HG03097 (cell line): ENCODE measurements around the gene PTH1R.

Source experiments
- ATAC-seq: cut with Tn5 transposase; IDR thresholded peaks from one replicate; pipeline ENCODE4 v1.9.1; 2021; ENCODE audit not compliant: unreplicated experiment, low FRiP score

Gene PTH1R

DNA sequence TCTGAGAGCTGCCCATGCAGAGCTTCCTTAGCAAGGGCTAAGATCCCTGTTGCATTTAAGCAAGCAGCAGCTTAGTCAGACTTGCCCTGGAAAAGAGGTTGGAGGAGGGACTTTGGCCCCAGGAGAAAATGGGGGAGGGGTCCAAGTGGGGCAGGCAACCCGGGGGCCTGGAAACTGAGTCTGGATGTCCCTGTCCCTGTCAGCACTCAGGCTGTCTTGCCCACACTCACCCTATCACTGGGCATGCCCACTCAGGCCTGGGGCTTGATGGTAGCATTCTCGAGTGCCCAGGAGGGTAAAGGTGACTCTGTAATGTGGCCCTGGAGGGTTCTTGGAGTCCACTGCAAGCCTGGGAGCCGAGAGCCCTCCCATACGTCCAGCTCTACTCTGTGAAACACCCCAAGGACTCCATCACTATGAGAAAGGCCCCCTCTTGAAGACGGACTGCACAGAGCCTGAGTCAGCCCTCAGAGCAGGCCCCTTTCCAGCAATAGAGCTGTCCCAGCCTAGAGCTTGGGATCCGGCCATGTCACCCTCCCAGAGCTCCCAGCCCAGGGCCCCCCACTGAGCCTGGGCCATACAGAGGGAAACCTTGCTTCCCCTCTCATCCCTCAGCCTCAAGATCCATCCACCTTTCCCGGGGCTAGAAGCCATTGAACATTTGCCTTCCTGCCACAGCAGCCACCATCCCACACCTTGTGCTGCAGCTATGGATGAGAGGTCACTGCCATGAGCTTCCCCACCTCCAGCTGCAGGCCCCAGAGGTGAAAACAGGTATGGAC is 27.6 kb upstream of the PTH1R start:
- ATAC-seq, result no peak

DNA sequence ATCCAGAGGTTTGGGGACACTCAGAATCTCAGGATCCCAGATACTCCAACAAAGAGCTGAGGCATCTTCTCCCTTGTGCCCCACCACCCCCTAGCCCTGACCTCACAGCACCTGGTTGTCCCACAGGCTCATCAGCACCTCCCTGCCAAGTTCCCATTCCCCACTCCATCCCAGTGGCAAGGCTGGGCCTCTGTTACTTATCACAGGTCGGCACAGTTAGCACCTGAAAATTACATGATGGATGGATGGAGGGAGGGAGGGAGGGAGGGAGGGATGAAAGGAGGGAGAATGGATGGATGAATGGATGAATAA is 27.1 kb upstream of the PTH1R start:
- no peak for ATAC-seq

DNA sequence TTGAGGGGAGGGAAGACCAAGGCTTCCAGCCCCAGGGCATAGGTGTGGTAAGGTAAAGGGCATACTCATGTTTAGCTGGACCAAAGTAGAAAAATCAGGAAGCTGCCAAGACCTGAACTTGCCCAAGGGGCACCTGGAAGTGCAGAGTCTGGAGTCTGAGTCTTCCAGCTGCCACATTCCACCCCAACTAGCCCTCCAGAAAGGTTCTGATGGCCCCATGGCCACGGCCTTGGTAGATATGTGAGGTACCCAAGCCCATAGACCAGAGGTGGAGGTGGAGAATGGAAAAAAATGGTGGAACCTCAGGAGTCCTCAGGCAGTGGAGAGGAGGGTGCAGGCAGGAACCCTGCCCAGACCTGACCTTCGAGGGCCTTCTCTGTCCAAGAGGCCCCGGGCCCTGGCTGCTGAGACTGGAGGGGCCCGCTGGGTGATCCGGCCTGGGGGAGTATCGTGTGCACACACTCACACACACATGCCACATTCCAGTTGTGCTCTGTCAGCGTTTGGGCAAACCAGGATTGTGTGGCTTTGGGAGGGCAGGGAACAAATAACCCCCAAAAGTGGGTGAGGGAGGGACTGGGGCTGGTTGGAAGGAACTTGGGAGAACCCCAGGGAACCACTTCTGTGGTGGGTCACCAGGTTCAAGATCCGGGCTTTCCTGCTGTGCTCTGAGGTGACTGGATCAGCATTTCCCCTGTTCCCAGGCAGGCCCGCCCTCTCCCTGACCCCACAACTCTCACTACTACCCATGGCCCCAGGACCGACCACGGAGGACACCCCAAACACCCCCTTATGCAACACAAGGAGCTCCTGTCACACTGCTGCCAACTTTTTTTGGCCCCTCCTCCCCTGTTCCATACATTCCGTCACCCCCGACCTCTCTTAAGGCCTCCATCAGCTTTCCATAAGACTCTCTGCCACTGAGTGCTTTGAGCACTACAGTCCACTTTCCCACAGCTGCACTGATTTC is 25.9 kb upstream of the PTH1R start:
- ATAC-seq, result no peak

DNA sequence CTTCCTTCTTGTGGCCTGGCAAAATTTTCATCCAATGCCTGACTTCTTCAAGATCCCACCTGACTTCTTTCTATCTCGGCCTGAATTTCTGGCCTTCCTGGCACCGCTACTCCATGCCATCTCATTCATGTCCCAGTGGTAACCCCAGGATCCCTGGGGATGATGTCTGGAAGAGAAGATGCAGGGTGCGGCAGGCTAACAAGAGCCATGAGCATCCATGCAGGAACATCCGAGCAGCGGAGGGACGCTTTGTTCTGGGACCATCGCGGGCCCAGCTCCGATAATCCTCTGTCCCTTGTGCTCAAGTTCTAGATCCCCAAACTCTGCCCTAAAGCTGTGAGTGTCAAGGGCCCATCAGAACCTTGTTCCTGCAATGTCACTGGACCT is 25.2 kb upstream of the PTH1R start:
- ATAC-seq, result no peak

DNA sequence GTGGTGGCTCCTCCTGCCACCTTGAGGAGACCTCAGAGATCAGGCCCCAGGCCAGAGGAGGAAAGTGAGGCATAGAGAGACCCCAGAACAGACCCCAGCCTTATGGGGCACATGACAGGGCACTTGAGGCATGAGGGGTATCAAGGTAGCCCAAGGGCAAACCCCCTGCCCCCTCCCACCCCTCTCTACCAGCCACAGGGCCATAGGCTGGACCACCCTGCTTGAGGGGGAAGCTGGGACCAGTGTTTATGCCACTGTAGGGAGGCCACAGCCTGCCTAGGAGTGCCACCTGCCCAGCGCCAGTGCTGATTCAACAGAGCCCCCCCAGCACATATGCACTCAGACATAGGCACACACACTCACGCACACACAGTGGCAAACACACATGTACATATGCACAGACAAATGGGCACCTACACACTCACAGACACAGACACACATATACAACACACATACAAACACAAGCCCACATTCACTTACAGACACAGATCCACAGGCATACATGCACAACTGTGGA is 24.6 kb upstream of the PTH1R start:
- no peak for ATAC-seq

DNA sequence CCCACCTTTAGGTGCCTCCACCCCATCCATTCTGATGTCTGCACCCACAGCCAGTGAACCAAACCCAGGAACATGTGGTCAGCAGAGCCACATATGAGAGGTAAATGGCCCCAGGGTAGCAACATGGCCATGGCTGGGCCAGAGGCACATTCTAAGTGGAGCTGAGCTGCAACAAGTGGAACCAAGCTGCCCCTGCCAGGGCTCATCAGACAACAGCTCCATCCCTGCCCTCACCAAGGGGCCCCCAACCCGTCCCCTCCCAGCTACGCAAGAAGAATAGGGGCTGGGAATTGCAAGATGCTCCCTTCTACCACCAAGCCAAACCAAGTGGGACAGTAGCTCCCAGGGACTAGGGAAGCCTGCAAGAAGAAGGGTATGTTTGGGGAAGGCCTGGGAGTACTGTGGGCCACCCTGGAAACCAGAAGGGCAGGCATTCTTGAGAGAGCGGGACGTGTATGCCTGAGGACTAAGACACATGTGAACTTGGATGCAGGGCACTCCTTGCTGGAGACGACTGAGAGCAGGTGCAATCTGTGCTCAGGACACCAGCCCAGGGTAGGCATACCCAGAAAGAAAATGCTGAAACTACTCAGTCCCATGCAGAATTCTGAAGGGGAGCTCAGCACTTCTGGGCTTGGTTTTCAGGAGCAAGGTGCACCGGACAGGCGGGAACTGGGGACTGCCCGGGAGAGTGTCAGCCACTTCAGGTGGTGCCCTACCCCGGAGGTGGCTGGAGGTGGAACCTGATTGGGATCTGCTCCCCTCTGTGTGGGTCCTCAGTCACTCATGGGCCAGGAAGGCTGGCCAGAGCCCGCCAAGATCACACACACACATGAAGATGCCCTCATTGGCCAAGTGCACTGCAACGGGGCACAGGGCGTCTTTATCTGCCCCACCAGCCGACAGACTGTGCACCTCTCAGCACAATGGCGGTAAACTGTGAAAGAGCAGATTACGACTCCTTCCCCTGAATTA is 23.8 kb upstream of the PTH1R start:
- ATAC-seq, result no peak

DNA sequence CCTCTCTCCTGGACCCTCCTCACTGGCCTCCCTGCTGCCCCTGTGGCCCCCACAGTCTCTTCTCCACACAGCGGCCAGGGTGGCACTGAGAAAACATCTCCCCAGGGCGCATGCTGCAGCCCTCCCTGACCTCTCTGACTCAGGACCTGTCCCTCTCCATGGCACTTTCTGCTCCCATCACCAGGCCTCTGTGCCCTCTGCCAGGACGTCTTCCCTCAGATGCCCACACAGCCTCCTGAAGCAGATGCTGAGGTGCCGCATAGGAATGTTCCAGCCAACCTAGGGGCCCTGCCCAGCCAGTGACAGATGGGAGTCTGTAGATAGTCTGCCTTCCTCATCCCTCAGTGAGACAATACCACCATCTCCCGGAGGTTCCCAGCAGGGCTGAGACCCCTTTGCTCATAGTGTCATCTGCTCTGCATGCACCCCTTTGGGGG is 22.9 kb upstream of the PTH1R start:
- ATAC-seq, result no peak

DNA sequence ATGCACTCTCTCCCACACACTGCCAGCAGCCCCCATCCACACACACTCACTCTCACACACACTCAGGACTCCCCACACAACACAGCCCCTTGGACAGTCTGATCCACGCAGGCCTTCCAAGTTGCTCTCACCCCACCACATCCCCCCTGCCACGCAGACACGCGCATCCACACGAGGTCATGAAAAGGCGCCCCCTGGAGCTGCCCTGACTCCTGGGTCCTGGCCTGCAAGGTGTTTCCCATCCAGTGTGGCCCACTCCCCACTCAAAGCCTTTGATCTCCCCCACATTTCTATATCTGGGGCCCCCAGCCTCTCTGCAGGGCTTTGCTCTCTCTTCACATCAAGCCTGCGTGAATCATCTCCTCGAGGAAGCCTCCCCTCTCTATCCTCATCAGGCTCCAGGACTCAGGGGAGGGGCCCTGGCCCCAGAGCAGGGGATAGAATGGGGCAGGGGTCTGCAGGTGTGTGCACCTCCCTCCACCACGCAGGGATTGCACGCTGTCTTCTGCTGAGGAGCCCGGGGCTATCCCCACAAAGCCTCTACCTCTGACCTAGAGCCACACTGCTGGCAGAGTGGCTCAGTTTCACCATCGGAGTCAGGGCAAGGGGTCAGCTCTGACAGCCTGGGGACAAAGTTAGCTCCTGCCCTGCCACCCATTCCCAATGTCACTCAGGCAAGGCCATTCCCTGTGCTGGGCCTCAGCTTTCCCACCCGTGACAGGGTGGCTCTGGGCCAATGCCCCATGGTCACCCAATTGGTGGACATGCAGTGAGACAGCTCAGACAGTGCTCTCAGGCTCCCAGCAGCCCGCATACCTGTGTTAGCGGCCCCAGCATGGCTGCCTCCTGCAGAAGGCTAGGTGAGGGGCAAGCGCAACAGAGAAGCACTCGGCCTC is 20.7 kb upstream of the PTH1R start:
- ATAC-seq, result no peak

DNA sequence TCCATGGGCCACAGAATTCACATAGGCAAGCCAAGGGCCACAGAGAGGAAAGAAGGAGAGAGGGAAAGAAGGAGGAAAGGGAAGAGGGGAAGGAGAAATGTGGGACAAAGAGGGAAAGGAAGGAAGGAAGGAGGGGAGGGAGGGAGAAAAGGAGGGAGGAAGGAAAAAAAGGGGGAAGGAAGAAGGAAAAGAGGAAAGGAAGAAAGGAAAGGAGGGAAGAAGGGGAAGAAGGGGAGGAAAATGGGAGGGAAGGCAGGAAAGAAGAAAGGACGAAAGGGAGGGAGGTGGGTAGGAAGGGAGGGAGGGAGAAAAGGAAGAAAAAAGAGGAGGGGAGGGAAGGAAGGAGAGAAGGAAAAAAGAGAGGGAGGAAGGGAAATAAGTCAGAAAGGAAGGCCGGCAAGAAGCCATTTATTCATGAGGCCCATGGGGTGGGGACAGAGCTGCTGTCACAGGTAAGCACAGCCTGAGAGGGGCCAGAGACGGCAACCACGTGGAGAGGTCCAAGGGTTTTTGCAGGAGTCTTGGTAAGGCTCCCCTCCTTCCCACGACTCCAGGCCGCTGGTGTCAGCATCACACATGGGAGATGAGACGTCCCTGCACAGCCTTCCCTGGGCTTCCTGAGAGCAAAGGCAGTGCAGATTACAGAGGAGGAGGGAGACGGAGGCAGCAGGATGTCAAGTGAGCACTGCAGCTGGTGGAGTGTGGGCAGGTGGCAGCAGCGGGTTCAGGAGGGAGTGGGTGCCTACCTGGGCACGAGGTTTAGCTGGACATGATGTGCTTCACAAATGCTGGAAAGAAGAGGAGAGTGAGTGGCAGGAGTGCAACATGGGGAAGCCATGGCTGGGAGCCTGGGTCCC is 19.8 kb upstream of the PTH1R start:
- ATAC-seq, result no peak

DNA sequence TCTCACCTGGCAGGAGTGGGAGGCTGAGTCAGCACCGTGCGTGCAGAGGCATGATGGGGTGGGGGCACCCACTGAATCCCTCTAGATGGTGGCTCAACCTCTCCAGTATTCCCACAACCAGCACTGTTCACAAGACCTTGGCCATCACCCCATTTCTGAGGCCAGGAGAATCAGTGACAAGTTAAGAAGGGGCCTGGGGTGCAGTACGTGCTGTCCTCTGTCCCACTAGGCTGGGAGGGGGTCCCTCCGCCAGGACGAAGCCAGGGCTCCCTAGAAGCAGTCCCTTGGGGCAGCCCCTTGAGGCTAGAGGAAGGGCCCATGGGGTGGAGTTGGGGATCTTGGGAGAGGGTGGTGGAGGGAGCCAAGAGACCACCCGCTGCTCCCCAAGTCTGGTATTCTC is 19.1 kb upstream of the PTH1R start:
- no peak for ATAC-seq

DNA sequence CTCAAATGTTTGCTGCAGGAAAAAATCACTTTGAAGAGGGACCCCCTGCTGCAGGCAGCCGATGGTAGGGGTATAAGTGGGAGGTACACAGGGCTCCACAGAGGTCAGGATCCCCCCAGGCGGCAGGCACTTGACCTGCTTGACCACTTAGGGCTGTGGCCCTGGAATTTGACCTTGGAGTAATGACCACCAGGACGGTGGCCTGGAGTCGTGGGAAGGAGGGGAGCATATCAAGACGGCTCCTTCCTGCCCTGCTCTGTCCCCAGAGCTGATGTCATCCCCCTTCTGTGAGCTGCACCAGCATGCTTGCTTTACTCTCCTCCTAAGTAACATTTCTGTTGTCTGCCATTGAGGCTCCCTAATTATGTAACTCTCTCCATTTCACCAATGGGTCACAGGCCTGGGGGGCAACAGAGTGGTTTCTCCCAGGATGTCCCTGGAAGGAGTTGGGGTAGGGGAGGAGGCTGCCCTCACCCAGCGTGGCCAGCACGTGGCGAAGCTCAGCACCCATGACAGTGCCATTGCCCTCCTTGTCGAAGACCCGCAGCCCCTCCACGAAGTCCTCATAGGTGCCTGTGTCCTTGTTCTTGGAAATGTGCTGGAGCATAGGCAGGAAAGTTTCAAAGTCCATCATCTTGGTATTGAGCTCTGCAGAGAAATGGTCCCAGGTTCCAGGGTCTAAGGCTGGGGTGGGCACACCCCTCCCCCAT is 18.4 kb upstream of the PTH1R start:
- ATAC-seq, result no peak

DNA sequence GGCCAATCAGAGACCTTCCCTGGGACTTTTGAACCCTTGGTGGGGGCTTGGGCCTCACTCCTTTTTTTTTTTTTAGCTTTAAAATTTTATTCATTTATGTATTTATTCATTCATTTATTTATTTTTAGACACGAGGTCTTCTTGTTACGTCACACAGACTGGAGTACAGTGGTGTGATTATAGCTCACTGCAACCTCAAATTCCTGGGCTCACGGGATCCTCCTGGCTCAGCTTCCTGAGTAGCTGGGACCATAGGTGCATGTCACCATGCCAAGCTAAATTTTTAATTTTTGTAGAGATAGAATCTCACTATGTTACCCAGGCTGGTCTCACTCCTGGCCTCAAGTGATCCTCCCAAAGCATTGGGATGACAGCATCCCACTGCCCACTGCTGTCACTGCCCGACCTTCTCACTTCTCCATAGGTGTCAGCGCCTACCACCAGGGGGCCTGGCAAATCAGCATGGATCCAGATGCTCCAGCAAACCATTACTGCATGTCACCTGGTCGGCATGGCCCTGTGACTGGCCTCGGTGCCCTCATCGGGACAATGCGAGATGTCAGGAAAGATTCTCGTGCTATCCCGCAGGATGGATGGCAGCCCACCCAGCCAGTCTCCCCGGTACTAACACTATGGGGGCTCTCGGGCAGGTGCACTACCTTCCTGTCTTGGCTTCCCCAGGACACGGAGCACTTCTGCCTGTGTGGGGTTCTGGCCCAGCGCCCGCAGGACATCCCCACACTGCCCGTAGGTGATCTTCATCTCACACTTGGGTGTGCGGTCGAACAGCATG is 17.3 kb upstream of the PTH1R start:
- no peak for ATAC-seq

DNA sequence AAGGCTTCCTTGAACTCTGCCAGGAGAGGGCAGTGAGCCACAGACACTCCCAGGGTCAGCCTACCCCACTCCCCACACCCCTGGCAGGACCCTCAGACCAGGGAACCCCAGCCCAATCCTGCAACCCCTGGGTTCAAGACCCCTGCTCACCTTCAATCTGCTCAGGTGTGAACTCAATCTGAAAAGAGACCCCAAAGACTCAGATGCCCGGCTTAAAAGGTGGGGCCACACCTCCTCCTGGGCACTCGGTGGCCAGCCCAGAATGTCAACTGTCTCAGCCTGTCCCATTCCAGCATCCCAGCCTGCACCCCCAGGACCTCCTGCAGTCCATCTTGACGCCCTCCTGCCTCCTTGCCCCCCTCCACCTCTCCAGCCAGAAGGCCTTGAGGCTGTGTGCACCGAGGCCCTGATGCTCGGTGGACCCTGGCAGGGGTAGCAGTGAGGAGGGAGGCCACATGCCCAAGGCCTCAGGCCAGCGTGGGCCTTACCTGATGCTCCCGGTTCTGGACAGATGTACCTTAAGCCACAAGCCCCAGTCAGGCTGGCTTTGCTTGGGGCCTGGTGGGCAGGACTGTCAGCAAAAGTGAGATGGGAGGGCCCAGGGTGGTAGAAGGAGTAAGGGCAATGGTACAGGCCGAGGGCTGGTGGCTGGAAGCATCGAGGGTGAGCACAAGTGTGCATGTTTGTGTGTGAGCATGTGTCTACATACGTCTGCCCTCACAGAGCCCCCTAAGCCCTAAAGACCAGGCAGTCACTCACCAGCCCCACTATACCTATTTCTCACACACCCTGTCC is 16.5 kb upstream of the PTH1R start:
- no peak for ATAC-seq

DNA sequence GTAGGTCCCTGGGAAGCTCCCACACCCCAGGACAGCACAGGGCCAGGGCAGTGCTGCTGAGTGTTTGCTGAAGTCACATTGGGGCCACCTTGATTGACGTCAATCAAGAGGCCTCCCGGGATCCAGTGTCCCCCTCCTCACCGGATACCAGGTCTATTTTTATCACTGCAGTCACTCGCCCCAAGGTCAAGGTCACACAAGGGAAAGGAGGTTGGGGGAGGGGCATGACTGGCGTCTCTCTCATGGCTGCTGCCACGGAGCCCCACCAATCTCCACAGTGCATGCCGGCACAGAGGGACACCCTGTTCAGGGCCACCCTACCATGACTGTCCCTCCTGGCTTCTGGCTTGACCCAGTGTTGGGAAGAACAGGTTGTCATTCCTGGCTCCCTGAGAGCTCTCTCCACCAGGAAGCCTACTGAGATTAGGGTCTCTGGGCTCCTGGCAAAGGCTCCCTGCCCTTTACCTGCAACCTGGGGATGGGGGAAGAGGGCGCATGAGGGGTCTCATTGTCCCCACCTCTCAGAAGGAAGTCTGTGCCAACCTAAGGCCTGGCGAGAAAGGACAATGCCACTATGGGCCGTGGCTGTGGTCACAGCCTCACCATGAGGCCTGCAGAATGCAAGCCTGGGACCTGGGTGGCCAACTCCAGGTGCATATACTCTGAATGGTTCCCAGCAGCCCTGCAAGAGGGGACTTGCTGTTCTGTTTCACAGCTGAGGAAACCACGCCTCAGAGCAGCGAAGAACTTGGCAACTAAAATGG is 15.7 kb upstream of the PTH1R start:
- ATAC-seq, result no peak

DNA sequence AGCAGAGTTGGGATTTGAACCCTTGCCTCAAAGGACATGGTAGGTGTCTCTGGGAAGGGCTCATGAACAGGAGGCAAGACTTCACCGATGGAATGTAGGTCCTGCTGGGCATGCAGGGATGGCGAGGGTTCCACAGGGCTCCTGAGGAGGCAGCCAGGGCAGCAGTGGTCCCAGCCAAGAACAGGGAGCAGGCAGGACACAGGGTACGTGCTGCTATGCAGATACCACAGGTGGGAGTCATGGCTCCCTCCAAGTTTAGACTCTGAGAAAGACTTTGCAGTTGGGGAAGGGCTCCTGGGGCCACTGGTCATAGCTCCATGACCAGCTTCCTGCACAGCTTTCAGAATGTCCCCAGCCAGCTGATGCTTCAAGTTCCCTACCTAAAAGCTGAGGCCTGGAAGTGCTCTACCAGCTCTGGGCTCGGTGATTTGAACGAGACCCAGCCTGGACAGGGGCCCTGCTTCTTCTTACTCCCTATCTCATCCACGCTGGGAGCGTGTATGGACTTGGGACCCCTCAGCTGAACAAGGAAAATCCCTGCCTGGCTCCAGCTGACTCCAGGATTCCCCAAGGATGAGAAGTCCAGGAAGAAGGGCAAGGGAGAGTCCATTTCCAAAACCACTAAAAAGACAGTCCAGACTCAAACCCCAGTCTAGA is 15.0 kb upstream of the PTH1R start:
- ATAC-seq, result no peak
